ENCODE measurements around the gene PCSK6.

PCSK6 gene

GRCh38 chr15:101262551-101262950 is 227.0 kb downstream of the PCSK6 start:
- H3F3A ChIP-seq (ENCODE audit: insufficient read depth), result no peaks in the 10 kb centered on the region
- no peak overlapping the region for H3K4me3 ChIP-seq (ENCODE audit: insufficient read depth, low read length, poor library complexity, severe bottlenecking)
- no peak overlapping the region for H2AFZ ChIP-seq (ENCODE audit: low read depth, low read length, severe bottlenecking)
- H3K27ac ChIP-seq (ENCODE audit: low read depth, low read length), result no peak overlapping the region
- no peaks in the 10 kb centered on the region for H3K9me2 ChIP-seq (replicated peaks; ENCODE audit: insufficient read depth, low read length)
- no peak for TF ChIP-seq EZH2phosphoT487 (conservative IDR thresholded peaks at IDR 0.05; ENCODE audit: low read length)
- TF ChIP-seq CTCF (IDR thresholded peaks at IDR 0.05; ENCODE audit: insufficient read depth, low read length, poor library complexity, severe bottlenecking), result no peak
- H3K9me3 ChIP-seq (ENCODE audit: insufficient read depth, low read length), result no peaks in the 10 kb centered on the region
- H3K36me3 ChIP-seq (ENCODE audit: low read length), result no peaks in the 10 kb centered on the region
- H3K9ac ChIP-seq (ENCODE audit: low read length), result no peak overlapping the region
- H3K27me3 ChIP-seq (ENCODE audit: low read length), result no peaks in the 10 kb centered on the region
- H4K20me1 ChIP-seq (ENCODE audit: low read depth, low read length), result no peaks in the 10 kb centered on the region
- no peak overlapping the region for H3K4me2 ChIP-seq (ENCODE audit: low read depth, low read length, poor library complexity, severe bottlenecking)
- H3K79me2 ChIP-seq (ENCODE audit: insufficient read depth, low read length), result no peaks in the 10 kb centered on the region

DNA sequence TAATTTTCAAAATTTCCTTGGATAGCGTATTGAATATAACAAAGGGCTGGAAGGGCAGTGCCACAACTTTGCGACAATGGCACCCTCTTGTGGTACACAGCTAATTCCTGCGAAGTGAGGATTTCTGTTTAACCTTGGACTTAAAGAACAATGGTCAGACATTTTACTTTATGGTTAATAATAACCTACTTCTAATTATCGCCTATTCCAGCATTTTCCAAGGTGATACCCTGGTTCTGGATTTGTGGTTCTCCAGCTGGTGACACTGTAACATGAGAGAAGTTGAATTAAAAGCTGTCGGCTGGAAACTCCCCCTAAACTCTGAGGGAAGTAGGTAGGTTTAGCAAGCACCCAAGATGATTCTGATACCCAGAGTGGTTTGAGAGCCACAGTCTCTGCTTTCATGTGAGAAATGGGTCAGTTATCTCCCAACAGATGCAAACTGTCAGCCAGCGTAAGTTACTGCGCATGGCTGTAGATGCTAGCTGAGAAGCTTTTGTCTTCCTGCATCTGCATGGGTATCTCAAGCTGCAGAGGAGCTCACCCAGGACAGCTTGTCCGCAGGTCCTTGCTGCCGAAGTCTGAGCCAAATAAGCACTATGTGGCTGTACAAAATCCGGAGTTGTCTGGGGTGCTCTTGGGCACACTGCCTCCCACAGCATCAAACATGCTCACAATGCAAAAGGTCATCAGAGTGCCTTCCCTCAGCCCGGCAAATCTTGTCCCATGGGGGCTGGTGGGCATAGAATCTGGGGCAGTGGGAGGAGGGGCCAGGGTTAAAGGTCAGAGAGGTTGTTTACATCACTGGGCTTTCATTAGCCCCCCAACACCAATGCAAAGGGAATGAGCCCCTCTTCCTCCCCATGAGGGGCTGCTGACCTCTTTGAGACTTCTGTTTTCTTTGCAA is 231.0 kb downstream of the PCSK6 start:
- Histone ChIP-seq H3K9me3 (ENCODE audit: insufficient read depth, low read length) (no peaks in the 10 kb centered on the region), H3K27me3 (ENCODE audit: low read length) (no peaks in the 10 kb centered on the region), H3K27ac (ENCODE audit: low read depth, low read length) (no peak overlapping the region), H4K20me1 (ENCODE audit: low read depth, low read length) (no peaks in the 10 kb centered on the region), H3F3A (ENCODE audit: insufficient read depth) (0 out of 2 replicates have a peak, but pooled peaks cover 7% of the 10 kb centered on the region), H3K4me2 (ENCODE audit: low read depth, low read length, poor library complexity, severe bottlenecking) (no peak overlapping the region), H3K9me2 (replicated peaks; ENCODE audit: insufficient read depth, low read length) (no peaks in the 10 kb centered on the region), H3K36me3 (ENCODE audit: low read length) (no peaks in the 10 kb centered on the region), H3K79me2 (ENCODE audit: insufficient read depth, low read length) (no peaks in the 10 kb centered on the region), H2AFZ (ENCODE audit: low read depth, low read length, severe bottlenecking) (no peak overlapping the region), H3K4me3 (ENCODE audit: insufficient read depth, low read length, poor library complexity, severe bottlenecking) (no peak overlapping the region), H3K9ac (ENCODE audit: low read length) (no peak overlapping the region)
- TF ChIP-seq CTCF (IDR thresholded peaks at IDR 0.05; ENCODE audit: insufficient read depth, low read length, poor library complexity, severe bottlenecking) (peak; percentile 87), EZH2phosphoT487 (conservative IDR thresholded peaks at IDR 0.05; ENCODE audit: low read length) (no peak)

GRCh38 chr15:101256757-101257156 is 232.8 kb downstream of the PCSK6 start:
- no peaks in the 10 kb centered on the region for H4K20me1 ChIP-seq (ENCODE audit: low read depth, low read length)
- H3K4me2 ChIP-seq (ENCODE audit: low read depth, low read length, poor library complexity, severe bottlenecking), result no peak overlapping the region
- H3K9me2 ChIP-seq (replicated peaks; ENCODE audit: insufficient read depth, low read length), result no peaks in the 10 kb centered on the region
- peaks cover 11% of the 10 kb centered on the region for H3F3A ChIP-seq (ENCODE audit: insufficient read depth)
- H3K79me2 ChIP-seq (ENCODE audit: insufficient read depth, low read length), result no peaks in the 10 kb centered on the region
- no peaks in the 10 kb centered on the region for H3K27me3 ChIP-seq (ENCODE audit: low read length)
- no peak overlapping the region for H2AFZ ChIP-seq (ENCODE audit: low read depth, low read length, severe bottlenecking)
- TF ChIP-seq EZH2phosphoT487 (conservative IDR thresholded peaks at IDR 0.05; ENCODE audit: low read length) (no peak), CTCF (IDR thresholded peaks at IDR 0.05; ENCODE audit: insufficient read depth, low read length, poor library complexity, severe bottlenecking) (peak; percentile 84)
- H3K9me3 ChIP-seq (ENCODE audit: insufficient read depth, low read length), result no peaks in the 10 kb centered on the region
- no peak overlapping the region for H3K9ac ChIP-seq (ENCODE audit: low read length)
- no peaks in the 10 kb centered on the region for H3K36me3 ChIP-seq (ENCODE audit: low read length)
- H3K4me3 ChIP-seq (ENCODE audit: insufficient read depth, low read length, poor library complexity, severe bottlenecking), result no peak overlapping the region
- no peak overlapping the region for H3K27ac ChIP-seq (ENCODE audit: low read depth, low read length)
